Common myeloid progenitor, CD34-positive (primary cell): ENCODE results near the gene KLHL22.

Experiments used
- CTCF ChIA-PET: fragments of 350-600 bp; sonication (Branson Sonifier 250); formaldehyde crosslinking; loops from one replicate; lab custom pipeline; 2021; ENCODE audit warnings: antibody characterized with exemption; lab: Charles Lee
- POLR2A ChIA-PET: fragments of 350-600 bp; sonication (Branson Sonifier 250); formaldehyde crosslinking; loops from one replicate; lab custom pipeline; 2021; ENCODE audit warnings: antibody characterized with exemption; lab: Charles Lee
- DNase-seq, 3 donors: peaks; one replicate each; pipeline versions ENCODE4 v3.0.0 to v3.0.0-alpha.2; 2013
- H3K27ac ChIP-seq, 2 experiments: 1 replicate in 1 of 2; 2 replicates in 1 of 2; pipeline ENCODE4 v1.7.0; 2013; ENCODE audit warnings: inconsistent platforms in 2 of 2, low read length in 2 of 2, mild to moderate bottlenecking in 2 of 2, low read depth in 1 of 2, moderate library complexity in 1 of 2; ENCODE audit not compliant: severe bottlenecking in 2 of 2, insufficient read depth in 1 of 2, poor library complexity in 1 of 2
- H3K27me3 ChIP-seq, 5 experiments: replicated peaks in 2 of 5; 1 replicate in 3 of 5; 2 replicates in 2 of 5; pipeline versions ENCODE4 v1.6.1 to v1.7.0; 2013; ENCODE audit warnings: low read length in 4 of 5, mild to moderate bottlenecking in 2 of 5, moderate library complexity in 2 of 5, inconsistent platforms in 1 of 5; ENCODE audit not compliant: insufficient read depth in 5 of 5, control insufficient read depth in 4 of 5
- H3K36me3 ChIP-seq, 4 experiments: 1 replicate in 2 of 4; 2 replicates in 2 of 4; pipeline versions ENCODE4 v1.6.1 to v1.7.0; 2013; ENCODE audit warnings: low read length in 3 of 4, control low read depth in 1 of 4, mild to moderate bottlenecking in 1 of 4; ENCODE audit not compliant: control insufficient read depth in 4 of 4, insufficient read depth in 4 of 4
- H3K4me1 ChIP-seq, 4 experiments: 1 replicate in 3 of 4; 2 replicates in 1 of 4; pipeline versions ENCODE4 v1.6.1 to v1.7.1; 2013; ENCODE audit warnings: low read length in 3 of 4, mild to moderate bottlenecking in 3 of 4, control low read depth in 1 of 4, inconsistent platforms in 1 of 4, moderate library complexity in 1 of 4; ENCODE audit not compliant: control insufficient read depth in 4 of 4, insufficient read depth in 4 of 4; ENCODE audit errors: control extremely low read depth in 1 of 4
- H3K4me3 ChIP-seq, 7 experiments: 1 replicate in 4 of 7; 2 replicates in 3 of 7; pipeline versions ENCODE4 v1.5.1 to v1.7.0; 2013; ENCODE audit warnings: mild to moderate bottlenecking in 7 of 7, low read length in 6 of 7, moderate library complexity in 6 of 7, inconsistent platforms in 2 of 7, low read depth in 2 of 7, control low read depth in 1 of 7; ENCODE audit not compliant: insufficient read depth in 4 of 7, control insufficient read depth in 1 of 7; ENCODE audit errors: extremely low read depth in 1 of 7
- H3K9me3 ChIP-seq, 5 experiments: 1 replicate in 4 of 5; 2 replicates in 1 of 5; pipeline versions ENCODE4 v1.6.1 to v1.7.1; 2013; ENCODE audit warnings: low read length in 4 of 5, mild to moderate bottlenecking in 2 of 5, inconsistent platforms in 1 of 5, low read depth in 1 of 5, moderate library complexity in 1 of 5; ENCODE audit not compliant: control insufficient read depth in 4 of 5, insufficient read depth in 2 of 5; ENCODE audit errors: control extremely low read depth in 1 of 5
- WGBS: methylation state at CpG from one replicate; pipeline ENCODE4 v1.1.5; 2013; ENCODE audit not compliant: insufficient coverage; 5-methylcytosine and 5-hydroxymethylcytosine counted together

Gene KLHL22

GRCh38 chr22:20446383-20446970 lies 49.1 kb downstream of the KLHL22 start:
- CTCF ChIA-PET = interaction anchor here (0.8 to 3.5 kb wide), 2 partner anchors 9 to 10 kb away, joined by 4 to 17 read pairs; no protein-coding TSS in a partner anchor
- H3K4me3 ChIP-seq = no peak overlapping the region
- H3K9me3 ChIP-seq = no peaks in the 10 kb centered on the region
- H3K27me3 ChIP-seq = no peaks in the 10 kb centered on the region
- WGBS = 97% methylated on average over 17 of the region's 21 CpGs
- no peaks in the 10 kb centered on the region for H3K4me1 ChIP-seq
- POLR2A ChIA-PET = no interaction called here
- H3K36me3 ChIP-seq = peaks cover 0 to 44% (median 19%) of the 10 kb centered on the region in 4 experiments
- H3K27ac ChIP-seq = no peak overlapping the region
- no peak for DNase-seq

DNA sequence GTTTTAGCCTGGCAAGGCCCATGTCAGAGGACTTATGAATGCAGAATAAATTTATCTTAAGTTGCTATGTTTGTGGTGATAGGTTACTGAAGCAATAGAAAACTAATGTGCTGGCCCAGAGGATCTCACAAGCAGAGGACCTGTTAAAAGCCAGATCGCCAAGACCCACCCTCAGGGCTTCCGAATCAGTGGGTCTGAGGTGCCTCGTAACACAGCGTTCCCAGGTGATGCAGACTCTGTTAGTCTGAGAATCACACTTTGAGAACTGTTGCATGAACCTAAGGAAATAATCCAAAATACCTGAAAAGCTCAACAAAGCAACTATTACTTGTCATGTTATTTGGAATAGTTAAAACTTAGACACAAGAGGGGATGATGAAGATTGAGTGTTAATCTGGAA lies 51.3 kb downstream of the KLHL22 start:
- DNase-seq = no peak

DNA sequence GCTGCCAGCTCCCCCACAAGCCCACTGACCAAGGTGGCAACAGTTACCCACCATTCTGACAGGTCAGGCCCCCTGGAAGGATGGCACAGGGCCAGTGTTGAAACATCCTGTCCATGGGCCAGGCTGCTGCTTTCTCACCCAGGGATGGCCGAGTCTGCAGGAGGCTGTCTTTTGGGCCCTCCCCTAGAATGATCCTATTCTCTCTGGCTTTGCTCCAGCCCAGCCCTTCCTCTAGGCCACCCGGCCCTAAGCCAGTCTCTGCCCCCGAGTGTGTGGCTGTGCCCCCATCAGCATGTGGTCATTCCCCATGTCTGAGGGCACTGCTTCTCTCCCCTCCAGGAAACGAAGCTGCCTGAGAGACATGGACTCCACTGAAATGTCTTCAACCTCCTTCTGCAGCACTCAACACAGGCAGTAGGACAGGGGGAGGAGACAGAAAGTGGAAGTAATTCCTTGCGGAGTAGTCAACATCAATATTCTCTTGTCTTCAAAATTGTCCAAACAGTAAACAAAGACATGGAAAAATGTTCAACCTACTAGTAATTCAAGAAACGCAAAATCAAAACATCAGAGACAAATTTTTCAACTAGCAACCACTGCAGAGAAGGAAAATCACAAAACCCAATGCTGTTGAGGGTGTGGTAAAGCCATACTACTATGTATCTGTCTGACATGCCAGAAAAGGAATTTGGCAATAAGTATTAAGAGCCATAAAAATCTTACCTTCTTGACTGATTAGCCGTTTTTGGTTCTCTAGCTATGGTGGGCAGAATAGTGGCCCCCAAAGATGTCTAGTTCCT lies 52.9 kb downstream of the KLHL22 start:
- Histone ChIP-seq H3K27me3 (peaks cover 0 to 21% (median 0%) of the 10 kb centered on the region in 5 experiments), H3K4me3 (no peak overlapping the region), H3K9me3 (no peaks in the 10 kb centered on the region), H3K36me3 (peaks cover 0 to 35% (median 19%) of the 10 kb centered on the region in 4 experiments), H3K27ac (no peak overlapping the region), H3K4me1 (peaks cover 0 to 9% (median 7%) of the 10 kb centered on the region in 4 experiments)
- 95% methylated on average over 3 of the region's 7 CpGs for WGBS
- DNase-seq = no peak
- POLR2A ChIA-PET = no interaction called here
- CTCF ChIA-PET = interaction anchor here (3.5 kb wide), 1 partner anchor 13 kb away, joined by 17 read pairs; no protein-coding TSS in a partner anchor

More for the DNA sequence above, 51.3 kb downstream of the KLHL22 start:
- H3K27ac ChIP-seq = no peak overlapping the region
- H3K9me3 ChIP-seq = no peaks in the 10 kb centered on the region
- peaks cover 0 to 35% (median 19%) of the 10 kb centered on the region in 4 experiments for H3K36me3 ChIP-seq
- H3K4me1 ChIP-seq = no peaks in the 10 kb centered on the region
- POLR2A ChIA-PET = no interaction called here
- 97% methylated on average over 4 of the region's 4 CpGs for WGBS
- peaks cover 0 to 5% (median 0%) of the 10 kb centered on the region in 5 experiments for H3K27me3 ChIP-seq
- H3K4me3 ChIP-seq = no peak overlapping the region
- CTCF ChIA-PET = interaction anchor here (1.4 to 3.5 kb wide), 2 partner anchors 10 to 11 kb away, joined by 3 to 17 read pairs; no protein-coding TSS in a partner anchor

DNA sequence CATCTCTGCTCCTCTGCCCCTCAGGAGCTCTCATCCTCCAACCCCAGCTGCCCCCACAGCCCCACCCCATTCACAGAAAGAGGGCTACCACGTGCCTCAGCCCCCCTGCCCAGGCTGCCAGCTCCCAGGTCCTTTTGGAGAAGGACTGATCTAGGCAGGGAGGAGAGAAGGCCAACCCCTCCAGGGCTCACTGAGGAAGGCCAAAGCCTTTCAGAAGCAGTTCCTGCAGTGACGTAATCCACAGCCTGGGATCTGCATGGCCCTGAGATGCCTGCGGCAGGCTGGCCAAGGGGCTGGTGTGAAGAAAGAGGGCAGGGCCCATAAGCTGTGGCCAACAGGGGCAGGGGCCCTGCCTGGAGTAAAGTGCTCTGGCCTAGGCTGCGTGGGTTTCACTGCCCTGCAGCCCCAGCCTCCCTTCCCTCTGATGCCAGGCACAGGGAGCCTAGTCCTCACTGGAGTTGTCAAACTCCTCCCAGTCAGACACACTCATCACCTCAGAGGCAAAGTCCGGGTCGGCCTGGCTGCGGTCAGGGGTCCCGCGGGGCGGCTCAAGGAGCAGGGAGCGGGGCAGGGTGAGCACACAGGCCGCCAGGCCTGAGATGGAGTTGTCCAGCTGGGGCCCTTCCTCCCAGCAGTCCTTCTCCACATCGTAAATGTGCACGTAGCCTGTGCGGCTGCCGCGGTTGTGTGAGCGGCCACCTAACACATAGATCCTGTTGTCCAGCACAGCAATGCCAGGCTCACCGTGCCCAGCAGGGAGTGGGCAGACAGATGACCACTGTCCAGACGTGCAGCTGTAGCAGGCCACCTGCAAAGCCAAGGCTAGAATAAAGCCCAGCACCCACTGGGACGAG lies 53.7 kb downstream of the KLHL22 start:
- POLR2A ChIA-PET = no interaction called here
- no peak overlapping the region for H3K4me3 ChIP-seq
- H3K27me3 ChIP-seq = peaks cover 0 to 28% (median 4%) of the 10 kb centered on the region in 5 experiments
- WGBS = 96% methylated on average over 19 of the region's 21 CpGs
- DNase-seq = no peak
- peaks cover 0 to 17% (median 13%) of the 10 kb centered on the region in 4 experiments for H3K4me1 ChIP-seq
- CTCF ChIA-PET = interaction anchor here (1.3 to 1.4 kb wide), 2 partner anchors 13 to 17 kb away, joined by 3 to 6 read pairs; no protein-coding TSS in a partner anchor
- no peak overlapping the region for H3K27ac ChIP-seq
- H3K36me3 ChIP-seq = peaks cover 0 to 35% (median 19%) of the 10 kb centered on the region in 4 experiments
- H3K9me3 ChIP-seq = no peaks in the 10 kb centered on the region

DNA sequence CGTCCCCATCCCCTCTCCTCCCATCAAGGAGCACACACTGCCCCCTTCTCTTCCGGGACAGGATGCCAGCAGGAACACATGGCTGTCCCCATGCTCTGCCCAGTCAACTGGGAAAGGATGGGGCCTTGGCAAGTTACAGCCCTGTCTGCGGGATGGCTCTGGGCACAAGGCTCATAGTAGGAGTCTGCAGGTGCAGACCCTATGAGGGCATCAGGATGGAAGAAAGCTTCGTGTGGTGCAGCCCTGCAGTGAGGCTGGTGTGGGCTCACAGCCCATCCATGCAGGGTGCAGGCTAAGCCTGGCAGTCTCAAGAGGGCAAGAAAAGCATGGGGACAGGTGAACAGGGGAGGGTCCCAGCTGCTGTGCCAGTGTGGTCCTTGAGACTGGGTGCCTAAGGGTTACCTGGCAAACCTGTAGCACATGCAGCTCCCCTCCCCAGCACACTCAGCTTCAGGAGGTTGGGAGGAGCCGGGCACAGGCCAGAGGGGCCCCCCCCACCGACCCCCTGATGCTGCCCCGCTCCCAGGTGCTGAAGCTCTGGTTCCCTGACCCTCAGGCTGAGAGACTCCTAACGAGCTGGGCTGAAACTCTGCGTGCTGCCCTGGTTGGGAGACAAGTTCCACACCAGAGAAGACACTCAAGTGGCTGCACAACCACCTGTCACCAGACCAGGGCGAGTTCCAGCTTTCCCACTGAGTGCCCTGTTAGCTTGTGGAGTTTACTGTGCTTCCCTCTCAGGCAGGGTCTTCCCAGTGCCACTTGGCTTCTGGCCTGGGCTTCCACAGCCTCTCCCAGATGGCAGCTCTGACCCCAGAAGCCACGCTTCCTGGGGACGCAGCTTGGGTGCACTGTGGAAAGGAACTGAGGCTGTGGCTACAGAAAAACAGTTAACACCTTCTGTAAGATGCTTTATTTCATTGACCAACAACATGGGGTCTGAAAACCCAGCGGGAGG lies 54.7 kb downstream of the KLHL22 start:
- no peak overlapping the region for H3K4me3 ChIP-seq
- no peaks in the 10 kb centered on the region for H3K9me3 ChIP-seq
- H3K4me1 ChIP-seq = peaks cover 0 to 26% (median 21%) of the 10 kb centered on the region in 4 experiments
- WGBS = 92% methylated on average over 12 of the region's 13 CpGs
- ChIA-PET POLR2A (no interaction called here), CTCF (interaction anchor here (1.3 to 1.4 kb wide), 2 partner anchors 14 to 16 kb away, joined by 3 to 6 read pairs; no protein-coding TSS in a partner anchor)
- peaks cover 0 to 26% (median 12%) of the 10 kb centered on the region in 4 experiments for H3K36me3 ChIP-seq
- no peak overlapping the region for H3K27ac ChIP-seq
- no peak for DNase-seq
- peaks cover 0 to 38% (median 11%) of the 10 kb centered on the region in 5 experiments for H3K27me3 ChIP-seq
